Activated CD4-positive, alpha-beta memory T cell treated with anti-CD3 and anti-CD28 coated beads, Interleukin-2, amount 10 ng/mL, durations not matched to agents 7 days and 5 days (primary cell): ENCODE measurements around the gene SMAP1. TPM values are rescaled to one million over a fixed set of nuclear protein-coding genes. Genes with fewer than 3 reads are reported as not detected.

ENCODE experiments used
- CTCF ChIA-PET: fragments of 350-600 bp; sonication (Branson Sonifier 250); formaldehyde crosslinking; loops from one replicate; lab custom pipeline; 2021; ENCODE audit warnings: antibody characterized with exemption, inconsistent platforms; lab: Charles Lee
- POLR2A ChIA-PET: fragments of 350-600 bp; sonication (Branson Sonifier 250); formaldehyde crosslinking; loops from one replicate; lab custom pipeline; 2021; ENCODE audit warnings: antibody characterized with exemption; lab: Charles Lee
- DNase-seq: peaks from one replicate; pipeline ENCODE4 v3.0.0-alpha.2; 2020
- H3K27ac Mint-ChIP-seq: one replicate; pipeline ENCODE4 v1.8.0; 2021; ENCODE audit warnings: mild to moderate bottlenecking, mixed read lengths
- H3K27me3 Mint-ChIP-seq: one replicate; pipeline ENCODE4 v1.8.0; 2021; ENCODE audit warnings: mixed read lengths
- H3K36me3 Mint-ChIP-seq: one replicate; pipeline ENCODE4 v1.8.0; 2021; ENCODE audit warnings: low read depth, mixed read lengths
- H3K4me1 Mint-ChIP-seq: one replicate; pipeline ENCODE4 v1.8.0; 2021; ENCODE audit warnings: mixed read lengths
- H3K4me3 Mint-ChIP-seq: one replicate; pipeline ENCODE4 v1.8.0; 2021; ENCODE audit warnings: mild to moderate bottlenecking, mixed read lengths
- H3K9me3 Mint-ChIP-seq: one replicate; pipeline ENCODE4 v1.8.0; 2021; ENCODE audit warnings: mixed read lengths
- total RNA-seq, 2 experiments: library from RNA; stranded (reverse); gene quantifications; one replicate each; pipeline ENCODE4 v1.2.3, GENCODE V29; 2021

Gene SMAP1
- total RNA-seq, 2 experiments from 2014 or later, result 48.4 to 48.6 TPM

- ChIA-PET POLR2A (no interaction called here), CTCF (no interaction called here)
- Mint-ChIP-seq H3K27ac (no peak overlapping the region), H3K4me1 (no peaks in the 10 kb centered on the region), H3K9me3 (no peaks in the 10 kb centered on the region), H3K4me3 (no peak overlapping the region), H3K27me3 (no peaks in the 10 kb centered on the region), H3K36me3 (no peaks in the 10 kb centered on the region)
- DNase-seq, result no peak
Measured at GRCh38 chr6:70889270-70889669, 221.6 kb downstream of the SMAP1 start.

- Mint-ChIP-seq H3K36me3 (no peaks in the 10 kb centered on the region), H3K27ac (no peak overlapping the region), H3K4me1 (no peaks in the 10 kb centered on the region), H3K9me3 (no peaks in the 10 kb centered on the region), H3K4me3 (no peak overlapping the region), H3K27me3 (peaks cover 2% of the 10 kb centered on the region)
- POLR2A ChIA-PET, result no interaction called here
- CTCF ChIA-PET, result interaction anchor here (4.3 kb wide), 1 partner anchor 9 kb away, joined by 19 read pairs; no protein-coding TSS in a partner anchor
- DNase-seq, result no peak
Measured at GRCh38 chr6:70894001-70894400, 226.3 kb downstream of the SMAP1 start.

- no peak for DNase-seq
- H3K9me3 Mint-ChIP-seq, result no peaks in the 10 kb centered on the region
- POLR2A ChIA-PET, result no interaction called here
- H3K27me3 Mint-ChIP-seq, result peaks cover 4% of the 10 kb centered on the region
- H3K36me3 Mint-ChIP-seq, result no peaks in the 10 kb centered on the region
- CTCF ChIA-PET, result no interaction called here
- no peak overlapping the region for H3K4me3 Mint-ChIP-seq
- H3K4me1 Mint-ChIP-seq, result no peaks in the 10 kb centered on the region
- H3K27ac Mint-ChIP-seq, result no peak overlapping the region
Measured at GRCh38 chr6:70900047-70900446, 232.4 kb downstream of the SMAP1 start.

GRCh38 chr6:70901324-70901723, 233.6 kb downstream of the SMAP1 start:
- CTCF ChIA-PET, result interaction anchor here (1.0 kb wide), 1 partner anchor 17 kb away, joined by 4 read pairs; no protein-coding TSS in a partner anchor
- no peak overlapping the region for H3K4me3 Mint-ChIP-seq
- peaks cover 3% of the 10 kb centered on the region for H3K27me3 Mint-ChIP-seq
- no peaks in the 10 kb centered on the region for H3K36me3 Mint-ChIP-seq
- no peak for DNase-seq
- POLR2A ChIA-PET, result no interaction called here
- H3K9me3 Mint-ChIP-seq, result no peaks in the 10 kb centered on the region
- H3K27ac Mint-ChIP-seq, result no peak overlapping the region
- H3K4me1 Mint-ChIP-seq, result no peaks in the 10 kb centered on the region

GRCh38 chr6:70903665-70904452, 236.2 kb downstream of the SMAP1 start:
- no peaks in the 10 kb centered on the region for H3K36me3 Mint-ChIP-seq
- ChIA-PET POLR2A (interaction anchor here (0.8 kb wide), 1 partner anchor 9 kb away, joined by 3 read pairs; no protein-coding TSS in a partner anchor), CTCF (interaction anchor here (0.6 to 1.1 kb wide), 2 partner anchors 19 to 108 kb away, joined by 3 read pairs; no protein-coding TSS in a partner anchor)
- H3K27ac Mint-ChIP-seq, result no peak overlapping the region
- no peaks in the 10 kb centered on the region for H3K9me3 Mint-ChIP-seq
- H3K4me3 Mint-ChIP-seq, result no peak overlapping the region
- no peaks in the 10 kb centered on the region for H3K4me1 Mint-ChIP-seq
- H3K27me3 Mint-ChIP-seq, result peaks cover 3% of the 10 kb centered on the region
- no peak for DNase-seq

- Mint-ChIP-seq H3K9me3 (no peaks in the 10 kb centered on the region), H3K27me3 (peaks cover 6% of the 10 kb centered on the region), H3K4me1 (no peaks in the 10 kb centered on the region), H3K36me3 (no peaks in the 10 kb centered on the region), H3K27ac (no peak overlapping the region), H3K4me3 (no peak overlapping the region)
- no peak for DNase-seq
- ChIA-PET CTCF (no interaction called here), POLR2A (no interaction called here)
Measured at GRCh38 chr6:70905742-70906141, 238.1 kb downstream of the SMAP1 start.

Other genes with a start within 250 kb of the SMAP1 start
- 10 to 100 TPM in 1 of 2 experiments, 1 to 10 TPM in 1; 9.8 to 11.6 TPM for gene SDHAF4, start 101.0 kb upstream of the SMAP1 start, total RNA-seq